OCI-LY1 (cell line): ENCODE data around the gene SERTAD4.

Source experiments
- H2AFZ ChIP-seq: fragments of 200-600 bp; sonication (generic), shearing (Covaris generic); 2 replicates; pipeline ENCODE4 v1.6.0; 2014; ENCODE audit warnings: antibody characterized with exemption, mild to moderate bottlenecking, low read length
- H3F3A ChIP-seq: fragments of 200-600 bp; sonication (generic), shearing (Covaris generic); 2 replicates; pipeline ENCODE4 v1.6.0; 2014; ENCODE audit warnings: mild to moderate bottlenecking, antibody characterized with exemption, low read length, moderate library complexity; ENCODE audit not compliant: insufficient read depth
- H3K27ac ChIP-seq: fragments of 200-600 bp; sonication (generic); 2 replicates; pipeline ENCODE4 v1.5.1; 2014; ENCODE audit warnings: low read length, mixed run types, mild to moderate bottlenecking, low read depth; ENCODE audit not compliant: poor library complexity, severe bottlenecking
- H3K27me3 ChIP-seq: fragments of 200-600 bp; sonication (generic); 2 replicates; pipeline ENCODE4 v1.6.0; 2014; ENCODE audit warnings: antibody characterized with exemption, mild to moderate bottlenecking, low read length, moderate library complexity; ENCODE audit not compliant: insufficient read depth
- H3K36me3 ChIP-seq: fragments of 200-600 bp; sonication (generic); 2 replicates; pipeline ENCODE4 v1.6.1; 2014; ENCODE audit warnings: mild to moderate bottlenecking, antibody characterized with exemption, low read length, moderate library complexity, mixed read lengths; ENCODE audit not compliant: insufficient read depth
- H3K4me1 ChIP-seq: fragments of 200-600 bp; sonication (generic); 2 replicates; pipeline ENCODE4 v1.5.1; 2014; ENCODE audit warnings: mild to moderate bottlenecking, low read length, moderate library complexity; ENCODE audit not compliant: insufficient read depth, severe bottlenecking
- H3K4me2 ChIP-seq: fragments of 200-600 bp; sonication (generic), shearing (Covaris generic); 2 replicates; pipeline ENCODE4 v1.6.1; 2014; ENCODE audit warnings: low read length
- H3K4me3 ChIP-seq: fragments of 200-600 bp; sonication (generic); 2 replicates; pipeline ENCODE4 v1.5.1; 2014; ENCODE audit warnings: low read length, low read depth, mild to moderate bottlenecking, mixed read lengths; ENCODE audit not compliant: poor library complexity, severe bottlenecking
- H3K79me2 ChIP-seq: fragments of 200-600 bp; shearing (Covaris generic); 2 replicates; pipeline ENCODE4 v1.6.1; 2016; ENCODE audit warnings: mixed run types, low read length, mixed read lengths; ENCODE audit not compliant: insufficient read depth
- H3K9ac ChIP-seq: fragments of 200-600 bp; sonication (generic), shearing (Covaris generic); 2 replicates; pipeline ENCODE4 v1.6.1; 2014; ENCODE audit warnings: mild to moderate bottlenecking, low read length, mixed read lengths
- H3K9me2 ChIP-seq: fragments of 200-600 bp; sonication (generic), shearing (Covaris generic); 2 replicates; pipeline ENCODE4 v1.6.1; 2014; ENCODE audit warnings: low read depth, mild to moderate bottlenecking, low read length, mixed read lengths
- H3K9me3 ChIP-seq: fragments of 200-600 bp; shearing (Covaris generic); 2 replicates; pipeline ENCODE4 v1.6.1; 2014; ENCODE audit warnings: low read length, mixed read lengths
- H4K20me1 ChIP-seq: fragments of 200-600 bp; sonication (generic), shearing (Covaris generic); 2 replicates; pipeline ENCODE4 v1.6.0; 2016; ENCODE audit warnings: mild to moderate bottlenecking, low read length; ENCODE audit not compliant: insufficient read depth
- EZH2 ChIP-seq: fragments of 200-600 bp; sonication (generic), shearing (Covaris generic); IDR thresholded peaks from 2 replicates; pipeline ENCODE4 v1.8.0; 2017; ENCODE audit warnings: borderline replicate concordance, mixed run types, mild to moderate bottlenecking, antibody characterized with exemption, low read length, moderate library complexity, mixed read lengths
- TF ChIP-seq, protein P1 (sequence below): fragments of 200-600 bp; sonication (generic), shearing (Covaris generic); IDR thresholded peaks from 2 replicates; pipeline ENCODE4 v1.5.1; 2017; ENCODE audit warnings: mild to moderate bottlenecking, antibody characterized with exemption, low read length, moderate library complexity, mixed read lengths

SERTAD4 gene

DNA sequence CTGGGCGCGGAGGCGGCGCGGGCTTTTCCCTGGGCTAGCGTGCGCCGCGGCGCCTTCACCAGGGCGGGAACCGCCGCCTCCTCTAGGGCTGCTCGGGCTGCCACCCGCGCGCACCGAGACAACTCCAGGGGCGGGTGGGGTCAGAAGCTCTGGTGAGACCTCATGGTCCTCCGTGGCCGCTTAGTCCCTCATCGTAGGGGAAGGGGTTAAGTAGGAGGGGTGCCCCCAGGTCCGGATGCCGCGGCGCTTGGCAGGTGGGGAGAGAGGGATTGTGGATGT lies 559 bp downstream of the SERTAD4 start:
- no peaks in the 10 kb centered on the region for H3K36me3 ChIP-seq
- no peaks in the 10 kb centered on the region for H3K9me3 ChIP-seq
- no peaks in the 10 kb centered on the region for H3K9me2 ChIP-seq
- H3K9ac ChIP-seq = no peak overlapping the region
- H4K20me1 ChIP-seq = no peaks in the 10 kb centered on the region
- no peak overlapping the region for H3K27ac ChIP-seq
- no peak overlapping the region for H3K4me2 ChIP-seq
- no peaks in the 10 kb centered on the region for H3F3A ChIP-seq
- H3K79me2 ChIP-seq = no peaks in the 10 kb centered on the region
- H2AFZ ChIP-seq = no peak overlapping the region
- no peaks in the 10 kb centered on the region for H3K27me3 ChIP-seq
- TF ChIP-seq, protein P1, sequence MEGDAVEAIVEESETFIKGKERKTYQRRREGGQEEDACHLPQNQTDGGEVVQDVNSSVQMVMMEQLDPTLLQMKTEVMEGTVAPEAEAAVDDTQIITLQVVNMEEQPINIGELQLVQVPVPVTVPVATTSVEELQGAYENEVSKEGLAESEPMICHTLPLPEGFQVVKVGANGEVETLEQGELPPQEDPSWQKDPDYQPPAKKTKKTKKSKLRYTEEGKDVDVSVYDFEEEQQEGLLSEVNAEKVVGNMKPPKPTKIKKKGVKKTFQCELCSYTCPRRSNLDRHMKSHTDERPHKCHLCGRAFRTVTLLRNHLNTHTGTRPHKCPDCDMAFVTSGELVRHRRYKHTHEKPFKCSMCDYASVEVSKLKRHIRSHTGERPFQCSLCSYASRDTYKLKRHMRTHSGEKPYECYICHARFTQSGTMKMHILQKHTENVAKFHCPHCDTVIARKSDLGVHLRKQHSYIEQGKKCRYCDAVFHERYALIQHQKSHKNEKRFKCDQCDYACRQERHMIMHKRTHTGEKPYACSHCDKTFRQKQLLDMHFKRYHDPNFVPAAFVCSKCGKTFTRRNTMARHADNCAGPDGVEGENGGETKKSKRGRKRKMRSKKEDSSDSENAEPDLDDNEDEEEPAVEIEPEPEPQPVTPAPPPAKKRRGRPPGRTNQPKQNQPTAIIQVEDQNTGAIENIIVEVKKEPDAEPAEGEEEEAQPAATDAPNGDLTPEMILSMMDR = no peak
- TF ChIP-seq EZH2 = no peak
- no peaks in the 10 kb centered on the region for H3K4me1 ChIP-seq
- no peak overlapping the region for H3K4me3 ChIP-seq

DNA sequence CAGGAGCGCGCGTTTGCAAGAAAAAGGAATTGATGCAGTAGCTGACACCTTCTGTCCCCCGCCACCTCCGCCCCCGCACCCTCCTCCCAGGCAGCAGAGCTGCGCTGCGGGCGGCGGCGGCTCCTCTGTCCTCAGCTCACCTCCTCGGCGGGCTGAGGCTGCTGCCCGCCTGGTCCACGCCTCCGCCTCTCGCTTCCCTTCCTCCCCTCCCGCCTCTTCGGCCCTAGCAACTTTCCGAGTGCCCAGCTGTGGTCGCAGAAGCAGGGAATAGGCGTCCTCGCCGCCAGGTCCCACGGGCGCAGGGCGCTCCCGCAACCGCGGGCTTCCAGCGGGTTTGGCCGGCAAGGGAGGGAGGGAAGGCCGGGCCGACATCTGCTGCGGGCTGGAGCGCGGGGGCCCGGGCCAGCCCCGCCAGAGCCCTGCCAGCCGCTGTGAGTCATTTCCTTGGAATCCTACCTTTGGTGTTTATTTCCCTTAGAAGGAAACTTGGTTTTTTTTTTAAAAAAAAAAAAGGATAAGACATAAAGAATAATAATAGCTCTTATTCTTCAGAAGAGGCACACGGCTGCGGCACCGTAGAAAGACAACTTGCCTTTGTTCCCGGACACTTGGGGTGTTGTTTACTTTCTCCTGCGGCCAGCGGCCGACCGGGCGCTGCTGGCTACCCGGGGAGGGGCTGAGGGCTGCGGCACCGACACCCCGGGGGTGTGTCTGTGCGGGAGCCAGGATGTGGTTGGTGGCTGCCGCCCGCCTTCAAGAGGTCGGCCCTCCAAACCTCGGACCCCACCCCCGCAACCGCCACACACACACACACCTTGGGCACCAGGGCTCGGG lies 1.1 kb downstream of the SERTAD4 start:
- H3K9me2 ChIP-seq = no peaks in the 10 kb centered on the region
- no peak overlapping the region for H3K4me3 ChIP-seq
- H3K79me2 ChIP-seq = no peaks in the 10 kb centered on the region
- no peaks in the 10 kb centered on the region for H3F3A ChIP-seq
- H3K4me1 ChIP-seq = no peaks in the 10 kb centered on the region
- no peak overlapping the region for H2AFZ ChIP-seq
- H3K9me3 ChIP-seq = no peaks in the 10 kb centered on the region
- H3K27me3 ChIP-seq = no peaks in the 10 kb centered on the region
- no peaks in the 10 kb centered on the region for H4K20me1 ChIP-seq
- TF ChIP-seq EZH2 = no peak
- TF ChIP-seq, protein P1 = no peak
- H3K9ac ChIP-seq = no peak overlapping the region
- H3K27ac ChIP-seq = no peak overlapping the region
- no peaks in the 10 kb centered on the region for H3K36me3 ChIP-seq
- no peak overlapping the region for H3K4me2 ChIP-seq

DNA sequence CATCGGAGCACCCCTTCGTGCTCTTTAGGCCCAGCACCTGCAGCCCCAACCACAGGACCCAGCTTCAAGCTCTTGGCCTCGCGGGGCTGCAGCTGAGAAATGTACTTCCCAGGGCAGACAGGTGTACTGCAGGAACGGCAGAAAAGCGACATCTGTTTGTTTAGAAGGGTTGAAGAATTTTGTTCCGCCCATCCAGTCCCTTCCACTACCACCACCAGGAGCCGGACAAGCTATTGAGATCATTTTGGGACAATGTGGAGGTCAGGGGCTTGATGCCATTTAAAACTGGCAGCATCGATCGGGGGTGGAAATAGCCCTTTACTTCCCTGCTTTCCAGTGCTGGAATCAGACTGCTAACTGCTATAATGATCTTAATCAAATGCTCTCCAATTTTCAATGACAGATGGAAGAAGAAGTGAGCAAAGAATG lies 1.7 kb downstream of the SERTAD4 start:
- no peak for TF ChIP-seq EZH2
- TF ChIP-seq, protein P1 = no peak
- Histone ChIP-seq H2AFZ (no peak overlapping the region), H3K9me2 (no peaks in the 10 kb centered on the region), H3K27me3 (no peaks in the 10 kb centered on the region), H3K36me3 (no peaks in the 10 kb centered on the region), H3K9ac (no peak overlapping the region), H3K4me3 (no peak overlapping the region), H3K27ac (no peak overlapping the region), H4K20me1 (no peaks in the 10 kb centered on the region), H3K4me1 (no peaks in the 10 kb centered on the region), H3K9me3 (no peaks in the 10 kb centered on the region), H3K4me2 (no peak overlapping the region), H3K79me2 (no peaks in the 10 kb centered on the region), H3F3A (no peaks in the 10 kb centered on the region)
